Endothelial cell of umbilical vein (primary cell): ENCODE results near the gene CRYBG2. TPM values are rescaled to one million over a fixed set of nuclear protein-coding genes. Genes with fewer than 3 reads are reported as not detected.

Source experiments
- BruUV-seq: library from RNA; stranded (reverse); fragments of 400-500 nt; replicated peaks from 2 replicates; lab custom pipeline; 2021; lab: Mats Ljungman, UMichigan
- CTCF ChIA-PET: fragments of 300-600, 350-600 bp; sonication (Branson Sonifier 250); formaldehyde crosslinking; loops from one replicate; lab custom pipeline; 2021; ENCODE audit warnings: antibody characterized with exemption, inconsistent platforms; lab: Charles Lee
- POLR2A ChIA-PET: fragments of 300-600, 350-600 bp; sonication (Branson Sonifier 250); formaldehyde crosslinking; loops from one replicate; lab custom pipeline; 2021; ENCODE audit warnings: antibody characterized with exemption, inconsistent platforms; lab: Charles Lee
- DNase-seq: peaks from one replicate; pipeline ENCODE4 v3.0.0-alpha.2; 2011; ENCODE audit warnings: low read depth, low spot score
- FAIRE-seq: peaks from 2 replicates; lab custom pipeline; 2011; peaks lifted over from hg19 to GRCh38; lab: Jason Lieb, UNC
- H2AFZ ChIP-seq: 2 replicates; pipeline ENCODE4 v1.6.0; 2012; ENCODE audit warnings: low read depth, low read length, control low read depth, inconsistent platforms
- H3K27ac ChIP-seq: 2 replicates; pipeline ENCODE4 v1.5.1; 2011; ENCODE audit warnings: low read depth, mild to moderate bottlenecking, control low read depth, low read length, moderate library complexity; ENCODE audit not compliant: insufficient read depth
- H3K27me3 ChIP-seq, 2 experiments: 2 replicates each; pipeline versions ENCODE4 v1.6.0 to v1.6.1; 2011; ENCODE audit warnings: low read length in 2 of 2, mixed read lengths in 1 of 2; ENCODE audit not compliant: control insufficient read depth in 2 of 2, insufficient read depth in 2 of 2
- H3K36me3 ChIP-seq, 2 experiments: 2 replicates in 1 of 2; 3 replicates in 1 of 2; pipeline ENCODE4 v1.5.1; 2011; ENCODE audit warnings: low read length in 2 of 2, mild to moderate bottlenecking in 1 of 2, moderate library complexity in 1 of 2; ENCODE audit not compliant: control insufficient read depth in 2 of 2, insufficient read depth in 2 of 2; ENCODE audit errors: extremely low read depth in 1 of 2
- H3K4me1 ChIP-seq: 3 replicates; pipeline ENCODE4 v1.5.1; 2011; ENCODE audit warnings: mild to moderate bottlenecking, low read length; ENCODE audit not compliant: control insufficient read depth, insufficient read depth; ENCODE audit errors: extremely low read depth
- H3K4me2 ChIP-seq: 2 replicates; pipeline ENCODE4 v1.6.1; 2011; ENCODE audit warnings: low read length, control low read depth, mixed read lengths; ENCODE audit not compliant: insufficient read depth
- H3K4me3 ChIP-seq, 3 experiments: fragments of 200-600 bp in 1 of 3; sonication (generic), shearing (Covaris generic) in 1 of 3; replicated peaks in 1 of 3; 2 replicates each; pipeline ENCODE4 v1.5.1; 2011 to 2016; ENCODE audit warnings: control low read depth in 3 of 3, low read length in 3 of 3, mild to moderate bottlenecking in 2 of 3, inconsistent platforms in 1 of 3, low read depth in 1 of 3, moderate library complexity in 1 of 3; ENCODE audit not compliant: insufficient read depth in 1 of 3
- H3K79me2 ChIP-seq: 2 replicates; pipeline ENCODE4 v1.6.0; 2012; ENCODE audit warnings: low read length, inconsistent platforms; ENCODE audit not compliant: control insufficient read depth, insufficient read depth
- H3K9ac ChIP-seq: replicated peaks from 2 replicates; pipeline ENCODE3; 2011; ENCODE audit warnings: low read length, control low read depth; ENCODE audit not compliant: insufficient read depth; ENCODE audit errors: extremely low read depth
- H3K9me1 ChIP-seq: replicated peaks from 3 replicates; pipeline ENCODE4 v1.6.0; 2011; ENCODE audit warnings: mild to moderate bottlenecking, low read length; ENCODE audit not compliant: control insufficient read depth, insufficient read depth; ENCODE audit errors: extremely low read depth
- H3K9me3 ChIP-seq: replicated peaks from 2 replicates; pipeline ENCODE4 v1.5.1; 2012; ENCODE audit warnings: low read length, inconsistent platforms; ENCODE audit not compliant: control insufficient read depth, insufficient read depth
- H4K20me1 ChIP-seq: replicated peaks from 2 replicates; pipeline ENCODE3; 2011; ENCODE audit warnings: mild to moderate bottlenecking, low read length; ENCODE audit not compliant: control insufficient read depth, insufficient read depth; ENCODE audit errors: extremely low read depth
- EZH2 ChIP-seq: IDR thresholded peaks from 2 replicates; pipeline ENCODE4 v1.6.1; 2012; ENCODE audit warnings: borderline replicate concordance, low read depth, mild to moderate bottlenecking, moderate library complexity, low read length, inconsistent platforms; ENCODE audit not compliant: severe bottlenecking
- FOS ChIP-seq: IDR thresholded peaks from 2 replicates; pipeline ENCODE4 v1.6.1; 2011; ENCODE audit warnings: mild to moderate bottlenecking, low read length, moderate library complexity, borderline replicate concordance; ENCODE audit not compliant: insufficient read depth
- GATA2 ChIP-seq: IDR thresholded peaks from 2 replicates; pipeline ENCODE4 v1.7.0; 2011; ENCODE audit warnings: low read depth, mild to moderate bottlenecking, moderate library complexity, mixed read lengths, low read length; ENCODE audit not compliant: insufficient read length, insufficient read depth
- JUN ChIP-seq: IDR thresholded peaks from 2 replicates; pipeline ENCODE4 v1.6.1; 2011; ENCODE audit warnings: borderline replicate concordance, low read depth; ENCODE audit not compliant: insufficient read length, insufficient read depth
- MYC ChIP-seq: IDR thresholded peaks from one replicate; pipeline ENCODE4 v1.6.1; 2011; ENCODE audit warnings: mild to moderate bottlenecking, low read depth, low read length
- POLR2A ChIP-seq: IDR thresholded peaks from 2 replicates; pipeline ENCODE4 v1.6.1; 2012; ENCODE audit warnings: low read depth, mild to moderate bottlenecking, control low read depth, low read length
- POLR2AphosphoS5 ChIP-seq: IDR thresholded peaks from 2 replicates; pipeline ENCODE4 v1.6.1; 2012; ENCODE audit warnings: low read depth, mild to moderate bottlenecking, control low read depth, low read length, moderate library complexity; ENCODE audit not compliant: insufficient read depth
- dilution Hi-C: fragments of 300-500 bp; cut with MboI; formaldehyde crosslinking; loops from one replicate; pipeline ENCODE4 v1.15.0; 2019; ENCODE audit warnings: low sequenced_read_pairs; ENCODE audit not compliant: extremely low pct_ligation_motif_present
- intact Hi-C: fragments of 100-400 bp; cut with micrococcal nuclease; formaldehyde crosslinking; loops from one replicate; pipeline ENCODE4 v1.10.0; 2022
- polyA plus RNA-seq, 4 experiments: library from polyadenylated mRNA; depleted of rRNA in 3 of 4; stranded (reverse) in 3 of 4; unstranded in 1 of 4; fragments of >200 nt; gene quantifications; 2 replicates each; pipeline versions ENCODE4 v1.2.1 to v1.2.3, GENCODE V29; 2011 to 2012; ENCODE audit warnings: missing spikeins in 1 of 4
- total RNA-seq: library from RNA; stranded (reverse); gene quantifications from 2 replicates; pipeline ENCODE4 v1.2.3, GENCODE V29; 2021
- TF ChIP-seq, protein P1 (sequence below): IDR thresholded peaks from 2 replicates; pipeline ENCODE4 v1.6.1; 2011; ENCODE audit not compliant: insufficient read depth, insufficient read length
- TF ChIP-seq, protein P2 (sequence below), 2 donors: IDR thresholded peaks; 1 replicate in 1 of 2; 2 replicates in 1 of 2; pipeline ENCODE4 v1.5.1; 2011; ENCODE audit warnings: low read length in 2 of 2, mild to moderate bottlenecking in 2 of 2, moderate library complexity in 2 of 2, control low read depth in 1 of 2, inconsistent platforms in 1 of 2, low read depth in 1 of 2; ENCODE audit not compliant: insufficient read depth in 1 of 2; ENCODE audit errors: extremely low read depth in 1 of 2

CRYBG2 gene
- total and polyA plus RNA-seq, 2 donors (not counting 3 experiments of a cell fraction or from before 2014, with no cell fraction given), result not detected

DNA sequence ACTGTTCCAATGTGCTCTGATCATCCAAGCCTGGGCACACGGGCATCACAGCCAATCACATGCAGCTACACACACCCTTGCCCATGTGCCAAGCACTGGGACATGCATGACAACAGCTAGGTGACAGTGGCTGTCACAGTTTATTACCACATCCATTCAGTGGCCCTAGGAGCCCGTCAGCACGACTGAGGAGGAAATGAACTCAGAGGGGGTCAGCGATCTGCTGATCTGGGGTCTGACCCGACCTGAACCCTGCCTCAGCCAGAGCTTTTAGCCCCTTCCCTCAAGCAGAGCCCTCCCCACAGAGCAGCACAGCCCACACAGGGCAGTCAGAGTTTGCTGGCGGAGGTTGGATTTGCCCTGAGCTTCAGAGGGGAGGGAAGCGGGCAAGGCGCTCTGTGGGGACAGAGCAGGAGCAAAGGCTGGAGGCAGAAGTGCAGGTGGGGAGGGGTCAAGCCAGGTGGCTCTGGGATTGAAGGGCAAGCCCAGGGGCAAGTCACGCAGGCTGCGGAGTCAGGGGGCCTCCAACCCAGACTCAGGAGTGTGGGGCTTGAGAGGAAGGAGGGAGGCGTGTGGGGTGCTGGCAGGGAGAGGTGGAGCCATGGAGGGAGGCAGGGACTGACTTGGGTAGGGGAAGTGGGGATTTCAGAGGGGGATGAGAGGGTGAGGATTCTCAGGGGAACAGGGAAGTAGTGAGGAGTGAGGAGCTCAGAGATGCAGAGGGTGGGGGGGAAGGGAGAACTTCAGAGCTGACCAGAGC is 63.6 kb downstream of the CRYBG2 start:
- Histone ChIP-seq H3K27me3 (no peaks in the 10 kb centered on the region), H3K9me1 (no peaks in the 10 kb centered on the region), H3K9me3 (no peaks in the 10 kb centered on the region), H3K27ac (no peak overlapping the region), H3K4me3 (no peak overlapping the region), H2AFZ (no peak overlapping the region), H3K79me2 (no peaks in the 10 kb centered on the region), H3K36me3 (no peaks in the 10 kb centered on the region), H4K20me1 (no peaks in the 10 kb centered on the region), H3K4me2 (no peak overlapping the region), H3K9ac (no peak overlapping the region), H3K4me1 (no peaks in the 10 kb centered on the region)
- TF ChIP-seq, protein P1, sequence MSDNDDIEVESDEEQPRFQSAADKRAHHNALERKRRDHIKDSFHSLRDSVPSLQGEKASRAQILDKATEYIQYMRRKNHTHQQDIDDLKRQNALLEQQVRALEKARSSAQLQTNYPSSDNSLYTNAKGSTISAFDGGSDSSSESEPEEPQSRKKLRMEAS, result no peak
- TF ChIP-seq JUN, result no peak
- TF ChIP-seq FOS, result no peak
- no peak for TF ChIP-seq POLR2A
- DNase-seq (no peak), FAIRE-seq (no peak)
- dilution Hi-C loops (no loop called here), intact Hi-C loops (no loop called here)
- BruUV-seq, result no TSS peak
- POLR2A ChIA-PET, result no interaction called here
- CTCF ChIA-PET, result interaction anchor here (1.7 to 2.7 kb wide), 2 partner anchors 8 to 31 kb away, joined by 4 to 8 read pairs; no protein-coding TSS in a partner anchor

DNA sequence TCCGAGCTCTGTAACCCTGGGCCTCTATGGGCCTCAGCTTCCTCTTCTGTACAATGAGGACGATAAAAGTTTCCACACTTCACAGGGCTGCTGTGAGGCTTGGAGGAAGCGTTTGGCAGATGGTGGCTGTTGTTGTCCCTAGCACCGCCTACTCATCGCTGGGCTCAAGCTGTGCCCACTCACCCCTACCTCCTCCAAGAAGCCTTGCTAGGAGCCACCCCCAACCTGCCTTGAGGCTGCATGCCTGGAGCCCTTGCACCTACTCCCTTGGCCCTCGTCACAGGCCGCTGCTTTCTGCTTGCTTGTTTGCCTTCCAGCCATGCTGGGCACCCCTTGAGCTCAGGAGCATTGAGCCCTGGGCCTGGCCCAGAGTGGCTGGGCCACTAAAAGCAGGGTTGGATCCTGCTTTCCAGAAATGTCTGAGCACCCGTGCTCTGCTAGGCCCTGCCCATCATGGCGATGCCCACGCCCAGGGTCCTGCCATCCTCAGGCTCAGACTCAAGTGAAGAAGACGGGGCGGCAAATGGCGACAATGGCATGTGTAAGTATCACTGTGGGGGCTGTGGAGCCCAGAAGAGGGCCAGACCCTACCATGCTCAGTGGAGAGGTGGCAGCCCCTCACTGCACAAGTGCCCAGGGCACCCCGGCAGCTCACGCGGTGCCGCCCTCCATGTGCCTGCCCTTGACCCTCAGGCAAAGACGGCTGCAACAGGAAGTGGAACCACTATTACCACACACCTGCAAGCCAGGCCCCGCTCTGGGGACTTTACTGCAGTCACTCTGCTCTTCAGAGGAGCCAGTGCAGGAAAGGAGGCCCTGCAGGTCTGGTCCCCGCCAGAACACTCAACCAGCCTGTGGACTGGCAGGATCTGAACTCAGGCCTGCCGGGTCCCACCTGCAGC is 64.5 kb downstream of the CRYBG2 start:
- Histone ChIP-seq H4K20me1 (no peaks in the 10 kb centered on the region), H3K4me1 (peaks cover 8% of the 10 kb centered on the region), H2AFZ (no peak overlapping the region), H3K79me2 (no peaks in the 10 kb centered on the region), H3K27ac (no peak overlapping the region), H3K4me3 (no peak overlapping the region), H3K9me1 (no peaks in the 10 kb centered on the region), H3K36me3 (no peaks in the 10 kb centered on the region), H3K9ac (no peak overlapping the region), H3K27me3 (no peaks in the 10 kb centered on the region), H3K9me3 (no peaks in the 10 kb centered on the region), H3K4me2 (no peak overlapping the region)
- CTCF ChIA-PET, result interaction anchor here (1.0 to 2.9 kb wide), 8 partner anchors 9 to 185 kb away, joined by 3 to 13 read pairs (median 4); partner anchors contain the start of genes CD52 and SH3BGRL3
- dilution Hi-C loops, result no loop called here
- DNase-seq, result no peak
- POLR2A ChIA-PET, result no interaction called here
- TF ChIP-seq, protein P1, result no peak
- no peak for TF ChIP-seq POLR2AphosphoS5
- TF ChIP-seq GATA2, result no peak
- no peak for TF ChIP-seq MYC
- TF ChIP-seq, protein P2, sequence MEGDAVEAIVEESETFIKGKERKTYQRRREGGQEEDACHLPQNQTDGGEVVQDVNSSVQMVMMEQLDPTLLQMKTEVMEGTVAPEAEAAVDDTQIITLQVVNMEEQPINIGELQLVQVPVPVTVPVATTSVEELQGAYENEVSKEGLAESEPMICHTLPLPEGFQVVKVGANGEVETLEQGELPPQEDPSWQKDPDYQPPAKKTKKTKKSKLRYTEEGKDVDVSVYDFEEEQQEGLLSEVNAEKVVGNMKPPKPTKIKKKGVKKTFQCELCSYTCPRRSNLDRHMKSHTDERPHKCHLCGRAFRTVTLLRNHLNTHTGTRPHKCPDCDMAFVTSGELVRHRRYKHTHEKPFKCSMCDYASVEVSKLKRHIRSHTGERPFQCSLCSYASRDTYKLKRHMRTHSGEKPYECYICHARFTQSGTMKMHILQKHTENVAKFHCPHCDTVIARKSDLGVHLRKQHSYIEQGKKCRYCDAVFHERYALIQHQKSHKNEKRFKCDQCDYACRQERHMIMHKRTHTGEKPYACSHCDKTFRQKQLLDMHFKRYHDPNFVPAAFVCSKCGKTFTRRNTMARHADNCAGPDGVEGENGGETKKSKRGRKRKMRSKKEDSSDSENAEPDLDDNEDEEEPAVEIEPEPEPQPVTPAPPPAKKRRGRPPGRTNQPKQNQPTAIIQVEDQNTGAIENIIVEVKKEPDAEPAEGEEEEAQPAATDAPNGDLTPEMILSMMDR (IDR thresholded peaks at IDR 0.05; ENCODE audit: extremely low read depth in 1 of 2, insufficient read depth in 1 of 2, low read depth in 1 of 2, low read length in 2 of 2), result no peak
- TF ChIP-seq POLR2A, result no peak
- TF ChIP-seq EZH2, result no peak
- no peak for TF ChIP-seq JUN
- TF ChIP-seq FOS, result no peak
- BruUV-seq, result no TSS peak
- intact Hi-C loops, result no loop called here
- FAIRE-seq, result no peak
